NCI-H1694 (cell line): ENCODE data around the gene LRRC36.

ENCODE experiments used
- DNase-seq: peaks from one replicate; lab custom pipeline; 2025; lab: John Stamatoyannopoulos, UW

LRRC36 gene

GRCh38 chr16:67326472-67327309 is at the start of gene LRRC36, which contains the start of gene KCTD19:
Gene LRRC36 (plus strand): TSS chr16:67326815. CDS start chr16:67326863, 48 bp downstream.
Gene KCTD19 (minus strand): TSS chr16:67326741. CDS start chr16:67326707, 34 bp downstream.
- DNase-seq: peak; percentile 57

- no peak for DNase-seq
Measured at GRCh38 chr16:67277294-67277998, 49.2 kb upstream of the LRRC36 start.

GRCh38 chr16:67277999-67278772 is 48.4 kb upstream of the LRRC36 start:
- DNase-seq: no peak

- no peak for DNase-seq
Measured at GRCh38 chr16:67278773-67279295, 47.8 kb upstream of the LRRC36 start.

- peak; percentile 29 for DNase-seq
Measured at GRCh38 chr16:67279296-67280089, 47.1 kb upstream of the LRRC36 start, which contains the start of gene PLEKHG4. Gene PLEKHG4 (plus strand): TSS chr16:67279532. CDS start chr16:67280045, 513 bp downstream.

GRCh38 chr16:67280090-67281015 is 46.3 kb upstream of the LRRC36 start:
- DNase-seq: no peak

GRCh38 chr16:67281536-67282446 is 44.8 kb upstream of the LRRC36 start:
- no peak for DNase-seq

GRCh38 chr16:67282447-67282805 is 44.2 kb upstream of the LRRC36 start:
- no peak for DNase-seq

GRCh38 chr16:67283039-67283825 is 43.4 kb upstream of the LRRC36 start:
- no peak for DNase-seq

GRCh38 chr16:67283826-67284555 is 42.6 kb upstream of the LRRC36 start:
- no peak for DNase-seq

- DNase-seq: no peak
Measured at GRCh38 chr16:67284699-67285646, 41.6 kb upstream of the LRRC36 start.

- no peak for DNase-seq
Measured at GRCh38 chr16:67286441-67287235, 40.0 kb upstream of the LRRC36 start.

GRCh38 chr16:67287960-67288359 is 38.7 kb upstream of the LRRC36 start:
- no peak for DNase-seq

GRCh38 chr16:67291461-67291860 is 35.2 kb upstream of the LRRC36 start:
- no peak for DNase-seq

GRCh38 chr16:67294171-67294757 is 32.4 kb upstream of the LRRC36 start:
- DNase-seq: no peak
